TTC549 (cell line): ENCODE data around the gene ANKHD1.
"Not testable (repeated sequence)": the region's sequence is repeated elsewhere in the genome, so short reads cannot be mapped to it uniquely, and the experiment has no call there.

ENCODE experiments used
- FAIRE-seq: peaks from 2 replicates; lab custom pipeline; 2012; peaks lifted over from hg19 to GRCh38; lab: Jason Lieb, UNC

ANKHD1 gene

DNA sequence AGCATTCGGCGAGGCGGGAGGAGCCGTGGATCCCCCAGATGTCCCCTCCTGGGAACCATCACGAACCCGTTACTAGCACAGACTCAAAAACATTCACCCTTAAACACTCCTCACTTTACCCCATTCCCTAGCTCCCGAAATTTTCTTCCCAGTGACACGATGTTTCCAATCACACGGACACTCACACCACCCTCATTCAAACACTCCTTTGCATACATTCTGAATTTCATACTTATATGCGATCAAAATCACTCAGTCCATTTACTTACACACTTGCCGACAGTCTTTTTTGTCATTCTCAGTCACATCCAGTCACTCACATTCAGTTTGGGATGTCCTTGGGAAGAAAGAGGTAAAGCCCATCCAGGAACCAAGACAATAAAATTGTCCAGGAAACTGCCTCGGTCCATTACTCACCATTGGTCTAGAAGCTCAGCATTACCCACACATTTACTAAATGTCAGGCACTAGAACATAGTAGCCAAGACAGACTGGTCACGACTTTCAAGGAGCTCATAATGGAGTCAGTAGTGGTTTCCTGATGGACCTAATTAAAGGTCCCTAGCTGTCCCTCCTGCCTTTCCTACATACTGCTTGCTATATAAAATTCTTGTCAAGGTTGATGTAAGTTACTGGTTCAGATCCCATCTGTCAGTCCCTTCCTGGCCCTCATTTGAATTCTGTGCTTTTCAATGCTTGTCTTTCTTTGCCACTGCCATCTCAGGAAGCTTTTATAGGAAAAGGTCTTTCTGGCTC, 163.6 kb downstream of the ANKHD1 start:
- FAIRE-seq: no peak

DNA sequence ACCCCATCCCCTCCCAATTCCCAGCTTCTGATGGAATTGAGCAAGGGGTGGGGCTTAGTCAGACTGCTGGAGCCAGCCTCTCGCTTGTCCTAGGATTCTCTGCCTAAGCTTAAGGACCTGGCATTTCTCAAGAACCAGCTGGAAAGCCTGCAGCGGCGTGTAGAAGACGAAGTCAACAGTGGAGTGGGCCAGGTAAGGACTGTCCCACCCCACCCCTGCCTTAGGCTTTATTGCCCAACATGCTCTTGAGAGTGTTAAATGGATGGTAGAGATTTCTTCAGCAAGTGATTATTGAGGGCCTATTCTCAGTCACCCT, 164.1 kb downstream of the ANKHD1 start:
- FAIRE-seq: no peak

DNA sequence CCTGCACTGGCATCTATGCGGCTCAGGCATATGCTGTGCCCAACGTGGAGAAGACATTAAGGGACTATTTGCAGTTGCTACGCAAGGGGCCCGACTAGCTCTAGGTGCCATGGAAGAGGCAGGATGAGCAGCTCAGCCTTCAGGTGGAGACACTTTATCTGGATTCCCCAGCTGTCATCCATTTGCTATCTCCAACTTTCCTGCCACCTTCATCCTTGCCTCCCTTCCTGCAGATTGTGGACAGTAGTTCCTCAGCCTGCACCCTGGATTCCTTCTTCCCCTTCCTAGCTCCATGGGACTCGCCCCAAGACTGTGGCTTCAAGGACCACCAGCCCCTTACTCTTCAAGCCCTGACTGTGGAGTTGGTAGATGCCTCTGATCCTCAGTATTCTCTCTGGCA, 165.0 kb downstream of the ANKHD1 start:
- FAIRE-seq: no peak

DNA sequence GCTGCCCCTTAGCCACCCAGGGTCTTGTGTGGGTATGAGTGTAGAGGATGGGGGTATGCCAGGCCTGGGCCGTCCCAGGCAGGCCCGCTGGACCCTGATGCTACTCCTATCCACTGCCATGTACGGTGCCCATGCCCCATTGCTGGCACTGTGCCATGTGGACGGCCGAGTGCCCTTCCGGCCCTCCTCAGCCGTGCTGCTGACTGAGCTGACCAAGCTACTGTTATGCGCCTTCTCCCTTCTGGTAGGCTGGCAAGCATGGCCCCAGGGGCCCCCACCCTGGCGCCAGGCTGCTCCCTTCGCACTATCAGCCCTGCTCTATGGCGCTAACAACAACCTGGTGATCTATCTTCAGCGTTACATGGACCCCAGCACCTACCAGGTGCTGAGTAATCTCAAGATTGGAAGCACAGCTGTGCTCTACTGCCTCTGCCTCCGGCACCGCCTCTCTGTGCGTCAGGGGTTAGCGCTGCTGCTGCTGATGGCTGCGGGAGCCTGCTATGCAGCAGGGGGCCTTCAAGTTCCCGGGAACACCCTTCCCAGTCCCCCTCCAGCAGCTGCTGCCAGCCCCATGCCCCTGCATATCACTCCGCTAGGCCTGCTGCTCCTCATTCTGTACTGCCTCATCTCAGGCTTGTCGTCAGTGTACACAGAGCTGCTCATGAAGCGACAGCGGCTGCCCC, 165.6 kb downstream of the ANKHD1 start:
- FAIRE-seq: no peak

DNA sequence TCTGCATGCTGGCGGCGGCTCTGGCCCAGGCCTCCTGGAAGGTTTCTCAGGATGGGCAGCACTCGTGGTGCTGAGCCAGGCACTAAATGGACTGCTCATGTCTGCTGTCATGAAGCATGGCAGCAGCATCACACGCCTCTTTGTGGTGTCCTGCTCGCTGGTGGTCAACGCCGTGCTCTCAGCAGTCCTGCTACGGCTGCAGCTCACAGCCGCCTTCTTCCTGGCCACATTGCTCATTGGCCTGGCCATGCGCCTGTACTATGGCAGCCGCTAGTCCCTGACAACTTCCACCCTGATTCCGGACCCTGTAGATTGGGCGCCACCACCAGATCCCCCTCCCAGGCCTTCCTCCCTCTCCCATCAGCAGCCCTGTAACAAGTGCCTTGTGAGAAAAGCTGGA, 166.2 kb downstream of the ANKHD1 start:
- no peak for FAIRE-seq

DNA sequence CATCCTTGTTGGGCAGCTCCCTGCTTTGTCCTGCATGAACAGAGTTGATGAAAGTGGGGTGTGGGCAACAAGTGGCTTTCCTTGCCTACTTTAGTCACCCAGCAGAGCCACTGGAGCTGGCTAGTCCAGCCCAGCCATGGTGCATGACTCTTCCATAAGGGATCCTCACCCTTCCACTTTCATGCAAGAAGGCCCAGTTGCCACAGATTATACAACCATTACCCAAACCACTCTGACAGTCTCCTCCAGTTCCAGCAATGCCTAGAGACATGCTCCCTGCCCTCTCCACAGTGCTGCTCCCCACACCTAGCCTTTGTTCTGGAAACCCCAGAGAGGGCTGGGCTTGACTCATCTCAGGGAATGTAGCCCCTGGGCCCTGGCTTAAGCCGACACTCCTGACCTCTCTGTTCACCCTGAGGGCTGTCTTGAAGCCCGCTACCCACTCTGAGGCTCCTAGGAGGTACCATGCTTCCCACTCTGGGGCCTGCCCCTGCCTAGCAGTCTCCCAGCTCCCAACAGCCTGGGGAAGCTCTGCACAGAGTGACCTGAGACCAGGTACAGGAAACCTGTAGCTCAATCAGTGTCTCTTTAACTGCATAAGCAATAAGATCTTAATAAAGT, 166.9 kb downstream of the ANKHD1 start:
- FAIRE-seq: no peak

DNA sequence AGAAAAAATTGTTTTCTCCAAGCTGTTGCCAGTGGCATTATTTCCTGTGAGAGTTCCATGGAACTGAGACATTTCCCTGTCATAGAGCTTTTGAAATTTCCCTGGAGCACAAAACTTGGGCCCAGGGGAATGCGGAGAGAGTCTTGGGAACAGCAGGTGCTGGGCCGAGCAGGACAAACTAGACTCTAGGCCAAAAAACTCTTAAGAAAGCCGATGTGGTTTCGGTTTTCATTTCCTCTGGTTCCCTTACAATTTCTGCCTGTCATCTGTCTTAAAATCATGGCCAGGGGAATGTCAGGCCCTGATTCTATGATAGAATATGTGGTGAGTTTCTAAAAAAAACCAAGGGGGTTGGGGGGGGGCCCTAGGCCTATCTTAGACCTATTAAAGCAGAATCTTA, 167.6 kb downstream of the ANKHD1 start:
- no peak for FAIRE-seq

DNA sequence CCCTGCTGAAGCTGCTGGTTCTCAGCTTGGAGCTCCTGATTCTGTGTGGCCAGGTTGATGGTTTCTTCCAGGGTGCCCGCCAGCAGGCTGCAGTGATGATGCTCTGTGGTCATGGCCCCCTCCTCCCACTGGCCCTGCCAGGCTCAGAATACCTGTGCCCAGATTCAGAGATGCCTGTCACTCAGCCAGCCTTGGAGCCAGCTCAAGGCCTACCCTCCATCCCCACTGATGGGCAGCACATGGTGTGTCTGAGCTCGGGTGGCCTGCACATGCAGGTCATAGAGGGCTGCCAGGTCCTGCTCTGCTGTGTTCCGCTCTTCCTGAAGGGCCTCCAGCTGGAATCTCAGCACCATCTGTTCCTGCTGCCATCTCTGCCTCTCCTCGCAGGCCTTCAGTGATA, 168.4 kb downstream of the ANKHD1 start:
- no peak for FAIRE-seq

DNA sequence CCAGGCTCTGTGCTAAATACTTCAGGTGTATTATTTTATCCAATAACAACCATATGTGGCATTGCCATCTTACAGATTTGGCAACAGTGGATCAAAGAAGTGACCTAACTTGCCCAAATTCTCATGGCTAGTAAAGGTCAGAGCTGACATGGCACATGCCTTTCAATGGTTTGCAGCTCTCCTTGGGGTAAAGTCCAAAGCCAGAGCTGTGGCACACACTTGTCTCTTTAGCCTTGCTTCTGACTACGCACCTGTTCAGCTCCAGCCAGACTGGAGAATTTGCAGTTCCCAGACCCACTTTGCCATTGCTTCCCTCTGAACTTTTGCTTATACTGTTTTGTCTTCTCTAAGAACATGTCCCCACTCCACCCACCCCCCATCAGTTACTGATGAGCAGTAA, 168.9 kb downstream of the ANKHD1 start:
- FAIRE-seq: no peak

DNA sequence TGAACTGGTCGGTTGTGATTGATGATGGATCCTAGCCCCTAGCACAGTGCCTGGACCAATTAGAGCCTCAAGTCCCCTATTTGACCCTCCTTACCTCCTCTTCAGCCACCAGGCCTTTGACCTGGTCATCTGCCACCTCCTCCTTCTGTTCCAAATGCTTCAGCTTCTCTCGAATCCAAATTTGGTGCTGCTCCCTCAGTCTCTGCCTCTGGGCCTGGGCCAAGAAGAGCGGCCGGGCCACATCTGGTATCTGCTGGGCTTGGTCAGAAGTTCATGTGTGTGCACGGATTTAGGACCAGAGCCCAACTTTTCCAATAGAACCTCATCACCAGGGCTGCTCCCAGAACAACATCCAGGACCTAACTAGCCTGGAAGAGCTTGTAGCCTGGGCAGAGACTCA, 169.5 kb downstream of the ANKHD1 start:
- no peak for FAIRE-seq

DNA sequence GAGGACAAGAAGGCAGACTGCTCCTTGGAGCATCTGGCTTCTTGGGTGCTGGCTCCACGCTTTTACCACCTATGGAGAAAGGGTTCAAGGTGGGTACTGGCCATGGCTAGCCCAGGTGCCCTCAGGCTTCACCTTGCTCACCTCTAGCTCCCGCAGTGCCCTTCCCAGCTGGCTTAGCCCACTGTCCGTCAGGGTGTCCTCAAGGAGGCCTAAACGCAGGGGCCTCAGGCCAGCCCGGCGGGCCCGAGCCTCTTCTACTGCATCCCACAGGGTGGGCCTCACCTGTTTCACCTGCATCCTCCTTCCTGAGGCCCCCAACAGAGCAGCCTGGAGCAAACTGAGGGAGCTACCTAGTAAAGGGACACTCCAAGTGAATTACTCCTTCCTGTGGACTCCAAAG, 172.1 kb downstream of the ANKHD1 start:
- no peak for FAIRE-seq

DNA sequence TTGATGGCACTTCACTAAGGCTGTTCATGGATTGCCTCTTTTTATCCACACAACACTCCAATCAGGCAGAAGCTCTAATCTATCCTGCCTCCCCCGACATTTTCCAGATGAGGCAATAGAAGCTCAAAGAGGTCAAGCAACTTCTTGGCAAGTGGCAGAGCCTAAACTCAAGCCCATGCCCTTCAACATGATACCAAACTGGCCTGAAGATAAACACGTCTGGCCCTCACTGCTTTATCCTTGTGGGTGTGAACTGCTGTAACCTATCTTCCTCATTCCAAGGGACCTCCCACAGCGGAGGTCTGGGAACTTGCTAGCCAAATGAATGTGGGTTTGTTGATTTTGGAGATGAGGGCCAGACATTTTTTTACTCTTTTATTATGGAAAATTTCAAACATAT, 172.5 kb downstream of the ANKHD1 start:
- FAIRE-seq: no peak

DNA sequence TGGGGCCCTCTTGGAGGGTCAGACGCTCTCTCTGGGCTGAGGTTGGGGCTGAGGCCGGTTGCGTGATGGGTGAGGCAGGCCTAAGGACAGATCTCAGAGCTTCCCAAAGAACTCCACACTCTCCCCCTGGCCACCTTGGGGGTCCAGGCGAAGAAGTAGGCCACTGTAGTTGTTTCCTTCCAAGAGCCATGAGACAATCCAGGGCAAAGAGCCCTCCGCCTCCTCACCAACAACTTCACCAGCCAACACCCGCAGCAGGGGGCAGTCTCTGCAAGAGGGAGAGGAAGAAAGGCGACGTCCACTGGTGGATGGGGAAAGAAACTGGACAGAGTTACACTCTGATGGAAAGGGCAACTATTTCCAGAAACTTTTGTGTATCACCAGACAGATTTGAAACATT, 173.7 kb downstream of the ANKHD1 start:
- no peak for FAIRE-seq

DNA sequence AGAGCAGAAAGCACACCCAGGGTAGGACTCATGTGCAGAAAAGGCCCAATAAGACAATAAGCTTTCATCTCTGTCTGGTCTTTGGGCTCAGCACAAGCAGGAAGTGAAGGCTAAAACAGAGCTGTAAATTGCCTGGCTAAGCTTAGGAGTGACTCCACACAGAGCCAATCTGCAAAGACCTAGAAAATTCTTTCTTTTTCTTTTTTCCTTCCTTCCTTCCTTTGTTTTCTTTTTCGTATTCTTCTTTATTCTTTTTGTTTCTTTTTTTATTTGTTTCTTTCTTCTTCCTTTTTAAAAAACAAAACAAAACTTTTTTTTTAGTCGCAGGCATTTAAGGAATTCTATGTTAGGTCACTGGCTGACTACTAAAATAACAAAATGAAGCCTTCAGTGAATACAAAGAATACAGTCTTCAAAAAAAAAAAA, 175.2 kb downstream of the ANKHD1 start:
- FAIRE-seq: no peak

DNA sequence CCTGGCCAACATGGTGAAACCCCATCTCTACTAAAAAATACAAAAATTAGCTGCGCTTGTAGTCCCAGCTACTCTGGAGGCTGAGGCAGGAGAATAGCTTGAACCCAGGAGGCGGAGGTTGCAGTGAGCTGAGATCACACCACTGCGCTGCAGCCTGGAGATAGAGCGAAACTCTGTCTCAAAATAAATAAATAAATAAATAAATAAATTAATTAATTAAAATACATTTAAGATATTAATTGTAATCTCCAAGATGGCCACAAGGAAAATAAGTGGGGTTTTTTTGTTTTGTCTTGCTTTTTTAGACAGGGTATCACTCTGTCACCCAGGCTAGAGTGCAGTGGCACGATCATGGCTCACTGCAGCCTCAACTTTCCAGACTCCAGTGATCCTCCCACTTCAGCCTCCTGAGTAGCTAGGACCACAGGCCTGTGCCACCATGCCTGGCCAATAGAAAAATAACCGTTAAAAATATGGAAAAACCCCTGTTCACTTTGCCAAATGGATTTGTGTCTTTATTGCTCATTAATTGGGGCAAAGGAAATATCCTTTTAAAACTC, 177.6 kb downstream of the ANKHD1 start:
- FAIRE-seq: not testable (repeated sequence)

DNA sequence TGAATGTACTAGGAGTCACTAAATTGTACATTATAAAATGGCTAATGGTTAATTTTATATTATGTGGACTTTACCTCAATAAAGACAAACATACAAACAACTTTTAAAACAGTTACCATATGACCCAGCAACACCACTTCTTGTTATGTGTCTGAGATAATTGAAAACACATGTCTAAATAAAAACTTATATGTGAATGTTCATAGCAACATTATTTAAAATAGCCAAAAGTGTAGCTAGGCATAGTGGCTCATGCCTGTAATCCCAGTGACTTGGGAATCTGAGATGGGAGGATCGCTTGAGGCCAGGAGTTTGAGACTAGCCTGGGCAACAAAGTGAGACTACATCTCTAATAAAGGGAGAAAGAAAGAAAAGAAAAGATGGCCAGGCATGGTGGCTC, 185.9 kb downstream of the ANKHD1 start:
- no peak for FAIRE-seq

DNA sequence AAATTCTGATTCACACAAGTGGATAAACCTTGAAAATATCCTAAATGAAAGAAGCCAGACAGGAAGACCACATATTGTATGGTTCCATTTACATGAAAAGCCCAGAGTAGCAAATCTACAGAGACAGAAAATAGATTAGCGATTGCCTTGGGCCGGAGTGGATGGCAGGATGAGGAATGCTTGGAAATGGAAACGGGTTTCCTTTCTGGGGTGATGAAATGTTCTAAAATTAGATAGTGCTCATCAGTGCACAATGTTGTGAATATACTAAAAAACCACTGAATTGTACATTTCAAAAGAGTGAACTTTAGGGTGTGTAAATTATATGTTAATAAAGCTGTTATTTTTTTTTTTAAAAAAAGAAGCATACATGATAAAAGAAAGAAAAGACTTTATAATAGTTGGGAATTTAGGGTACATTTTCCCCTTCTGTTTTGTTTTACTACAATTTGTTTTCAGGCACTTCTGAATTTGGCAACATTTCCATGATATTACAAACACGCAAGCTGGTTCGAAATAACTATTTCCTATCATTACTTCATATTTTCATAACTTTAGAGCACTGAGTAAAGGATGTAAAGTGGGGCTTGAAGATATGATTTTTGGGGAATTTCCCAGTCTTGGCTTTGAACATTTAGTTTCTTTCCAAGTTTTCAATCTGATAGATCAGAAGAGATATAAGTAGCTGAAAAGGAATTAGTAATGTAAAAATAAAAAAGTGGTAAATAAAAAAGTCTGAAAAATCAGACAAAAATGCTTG, 186.9 kb downstream of the ANKHD1 start:
- FAIRE-seq: no peak
